GF-D8 (cell line): ENCODE data around the gene ZNF775.

ENCODE experiments used
- DNase-seq: peaks from one replicate; lab custom pipeline; 2025; lab: John Stamatoyannopoulos, UW

The ZNF775 gene

GRCh38 chr7:150441524-150441923 is 62.4 kb downstream of the ZNF775 start:
- no peak for DNase-seq

GRCh38 chr7:150442811-150443210 is 63.7 kb downstream of the ZNF775 start:
- DNase-seq: no peak

GRCh38 chr7:150443793-150444540 is 64.8 kb downstream of the ZNF775 start:
- DNase-seq: no peak

- no peak for DNase-seq
Observed at GRCh38 chr7:150444674-150445365, 65.7 kb downstream of the ZNF775 start.

GRCh38 chr7:150446288-150446938 is 67.3 kb downstream of the ZNF775 start:
- DNase-seq: no peak
